C4-2B (cell line): Measurements from ENCODE around the gene CCN5.

ENCODE experiments used
- CTCF ChIP-seq: fragments of 450-650 bp; conservative IDR thresholded peaks from 2 replicates; pipeline ENCODE4 v1.5.1; 2017; ENCODE audit warnings: mild to moderate bottlenecking
- ZFX ChIP-seq: fragments of 450-650 bp; IDR thresholded peaks from 2 replicates; pipeline ENCODE4 v1.6.1; 2017

- TF ChIP-seq CTCF (no peak), ZFX (no peak)
Measured at GRCh38 chr20:44720997-44721784, 6.0 kb downstream of the CCN5 start.
